ENCODE data around the gene TRPC6.
A peak's percentile ranks its signal among the peaks of the same experiment; 100 is the strongest.
"Not testable (repeated sequence)": the region's sequence is repeated elsewhere in the genome, so short reads cannot be mapped to it uniquely, and the experiment has no call there.

Gene TRPC6

GRCh38 chr11:101444164-101444563 lies 139.6 kb downstream of the TRPC6 start:
- no peaks in the 10 kb centered on the region for H3K9me3 ChIP-seq (ENCODE audit: control insufficient read depth in 1 of 2, low read length in 2 of 2)
- no peak overlapping the region for H3K9ac ChIP-seq (ENCODE audit: low read depth in 1 of 2, low read length in 2 of 2)
- H3K27ac ChIP-seq (ENCODE audit: low read depth, low read length) = no peak overlapping the region
- peaks cover 15 to 17% of the 10 kb centered on the region in 2 donors for H3K4me1 ChIP-seq (ENCODE audit: control insufficient read depth in 1 of 2, insufficient read depth in 2 of 2, low read length in 2 of 2)
- H3K27me3 ChIP-seq (ENCODE audit: control insufficient read depth in 1 of 2, insufficient read depth in 2 of 2, low read length in 2 of 2) = no peaks in the 10 kb centered on the region
- H3K4me3 ChIP-seq (ENCODE audit: low read depth in 1 of 2, low read length in 2 of 2) = peak overlapping the region; percentile 45 to 53
- no peaks in the 10 kb centered on the region for H3K36me3 ChIP-seq (ENCODE audit: control insufficient read depth in 1 of 2, insufficient read depth in 2 of 2, low read length in 2 of 2)

- Histone ChIP-seq H3K27me3 (ENCODE audit: control insufficient read depth in 1 of 2, insufficient read depth in 2 of 2, low read length in 2 of 2) (no peaks in the 10 kb centered on the region), H3K27ac (ENCODE audit: low read depth, low read length) (no peak overlapping the region), H3K9me3 (ENCODE audit: control insufficient read depth in 1 of 2, low read length in 2 of 2) (no peaks in the 10 kb centered on the region), H3K36me3 (ENCODE audit: control insufficient read depth in 1 of 2, insufficient read depth in 2 of 2, low read length in 2 of 2) (no peaks in the 10 kb centered on the region), H3K4me1 (ENCODE audit: control insufficient read depth in 1 of 2, insufficient read depth in 2 of 2, low read length in 2 of 2) (peaks cover 15 to 17% of the 10 kb centered on the region in 2 donors), H3K9ac (ENCODE audit: low read depth in 1 of 2, low read length in 2 of 2) (no peak overlapping the region), H3K4me3 (ENCODE audit: low read depth in 1 of 2, low read length in 2 of 2) (peak overlapping the region; percentile 31 to 37)
Measured at GRCh38 chr11:101442936-101443521, 140.8 kb downstream of the TRPC6 start.

- Histone ChIP-seq H3K36me3 (ENCODE audit: control insufficient read depth in 1 of 2, insufficient read depth in 2 of 2, low read length in 2 of 2) (no peaks in the 10 kb centered on the region), H3K4me1 (ENCODE audit: control insufficient read depth in 1 of 2, insufficient read depth in 2 of 2, low read length in 2 of 2) (peaks cover 15 to 17% of the 10 kb centered on the region in 2 donors), H3K9me3 (ENCODE audit: control insufficient read depth in 1 of 2, low read length in 2 of 2) (no peaks in the 10 kb centered on the region), H3K27me3 (ENCODE audit: control insufficient read depth in 1 of 2, insufficient read depth in 2 of 2, low read length in 2 of 2) (no peaks in the 10 kb centered on the region), H3K27ac (ENCODE audit: low read depth, low read length) (no peak overlapping the region), H3K4me3 (ENCODE audit: low read depth in 1 of 2, low read length in 2 of 2) (no peak overlapping the region), H3K9ac (ENCODE audit: low read depth in 1 of 2, low read length in 2 of 2) (no peak overlapping the region)
Measured at GRCh38 chr11:101442171-101442570, 141.6 kb downstream of the TRPC6 start.

- no peaks in the 10 kb centered on the region for H3K36me3 ChIP-seq (ENCODE audit: control insufficient read depth in 1 of 2, insufficient read depth in 2 of 2, low read length in 2 of 2)
- peaks cover 15 to 17% of the 10 kb centered on the region in 2 donors for H3K4me1 ChIP-seq (ENCODE audit: control insufficient read depth in 1 of 2, insufficient read depth in 2 of 2, low read length in 2 of 2)
- no peak overlapping the region for H3K27ac ChIP-seq (ENCODE audit: low read depth, low read length)
- H3K4me3 ChIP-seq (ENCODE audit: low read depth in 1 of 2, low read length in 2 of 2) = no peak overlapping the region
- H3K9me3 ChIP-seq (ENCODE audit: control insufficient read depth in 1 of 2, low read length in 2 of 2) = no peaks in the 10 kb centered on the region
- no peak overlapping the region for H3K9ac ChIP-seq (ENCODE audit: low read depth in 1 of 2, low read length in 2 of 2)
- H3K27me3 ChIP-seq (ENCODE audit: control insufficient read depth in 1 of 2, insufficient read depth in 2 of 2, low read length in 2 of 2) = no peaks in the 10 kb centered on the region
Measured at GRCh38 chr11:101441747-101442146, 142.1 kb downstream of the TRPC6 start.

- H3K9me3 ChIP-seq (ENCODE audit: control insufficient read depth in 1 of 2, low read length in 2 of 2) = no peaks in the 10 kb centered on the region
- H3K36me3 ChIP-seq (ENCODE audit: control insufficient read depth in 1 of 2, insufficient read depth in 2 of 2, low read length in 2 of 2) = no peaks in the 10 kb centered on the region
- H3K9ac ChIP-seq (ENCODE audit: low read depth in 1 of 2, low read length in 2 of 2) = no peak overlapping the region
- peaks cover 13 to 15% of the 10 kb centered on the region in 2 donors for H3K4me1 ChIP-seq (ENCODE audit: control insufficient read depth in 1 of 2, insufficient read depth in 2 of 2, low read length in 2 of 2)
- no peak overlapping the region for H3K27ac ChIP-seq (ENCODE audit: low read depth, low read length)
- H3K4me3 ChIP-seq (ENCODE audit: low read depth in 1 of 2, low read length in 2 of 2) = no peak overlapping the region
- no peaks in the 10 kb centered on the region for H3K27me3 ChIP-seq (ENCODE audit: control insufficient read depth in 1 of 2, insufficient read depth in 2 of 2, low read length in 2 of 2)
Measured at GRCh38 chr11:101439488-101439887, 144.3 kb downstream of the TRPC6 start.

GRCh38 chr11:101438708-101439107 lies 145.1 kb downstream of the TRPC6 start:
- not testable (repeated sequence) for H3K4me1 ChIP-seq (ENCODE audit: control insufficient read depth in 1 of 2, insufficient read depth in 2 of 2, low read length in 2 of 2); H3K9me3 ChIP-seq (ENCODE audit: control insufficient read depth in 1 of 2, low read length in 2 of 2); H3K27ac ChIP-seq (ENCODE audit: low read depth, low read length); H3K9ac ChIP-seq (ENCODE audit: low read depth in 1 of 2, low read length in 2 of 2); H3K4me3 ChIP-seq (ENCODE audit: low read depth in 1 of 2, low read length in 2 of 2); H3K27me3 ChIP-seq (ENCODE audit: control insufficient read depth in 1 of 2, insufficient read depth in 2 of 2, low read length in 2 of 2); H3K36me3 ChIP-seq (ENCODE audit: control insufficient read depth in 1 of 2, insufficient read depth in 2 of 2, low read length in 2 of 2)

- no peaks in the 10 kb centered on the region for H3K27me3 ChIP-seq (ENCODE audit: control insufficient read depth in 1 of 2, insufficient read depth in 2 of 2, low read length in 2 of 2)
- H3K4me3 ChIP-seq (ENCODE audit: low read depth in 1 of 2, low read length in 2 of 2) = no peak overlapping the region
- H3K4me1 ChIP-seq (ENCODE audit: control insufficient read depth in 1 of 2, insufficient read depth in 2 of 2, low read length in 2 of 2) = peaks cover 0 to 4% of the 10 kb centered on the region in 2 donors
- no peaks in the 10 kb centered on the region for H3K9me3 ChIP-seq (ENCODE audit: control insufficient read depth in 1 of 2, low read length in 2 of 2)
- H3K27ac ChIP-seq (ENCODE audit: low read depth, low read length) = no peak overlapping the region
- no peaks in the 10 kb centered on the region for H3K36me3 ChIP-seq (ENCODE audit: control insufficient read depth in 1 of 2, insufficient read depth in 2 of 2, low read length in 2 of 2)
- no peak overlapping the region for H3K9ac ChIP-seq (ENCODE audit: low read depth in 1 of 2, low read length in 2 of 2)
Measured at GRCh38 chr11:101438126-101438525, 145.7 kb downstream of the TRPC6 start.

- no peak overlapping the region for H3K4me3 ChIP-seq (ENCODE audit: low read depth in 1 of 2, low read length in 2 of 2)
Measured at GRCh38 chr11:101436511-101437142, 147.2 kb downstream of the TRPC6 start.

GRCh38 chr11:101435408-101435973 lies 148.3 kb downstream of the TRPC6 start:
- Histone ChIP-seq H3K36me3 (ENCODE audit: control insufficient read depth in 1 of 2, insufficient read depth in 2 of 2, low read length in 2 of 2) (no peaks in the 10 kb centered on the region), H3K27ac (ENCODE audit: low read depth, low read length) (no peak overlapping the region), H3K9ac (ENCODE audit: low read depth in 1 of 2, low read length in 2 of 2) (no peak overlapping the region), H3K9me3 (ENCODE audit: control insufficient read depth in 1 of 2, low read length in 2 of 2) (no peaks in the 10 kb centered on the region), H3K4me1 (ENCODE audit: control insufficient read depth in 1 of 2, insufficient read depth in 2 of 2, low read length in 2 of 2) (peaks cover 0 to 4% of the 10 kb centered on the region in 2 donors), H3K4me3 (ENCODE audit: low read depth in 1 of 2, low read length in 2 of 2) (no peak overlapping the region), H3K27me3 (ENCODE audit: control insufficient read depth in 1 of 2, insufficient read depth in 2 of 2, low read length in 2 of 2) (no peaks in the 10 kb centered on the region)

More at GRCh38 chr11:101436511-101437142, 147.2 kb downstream of the TRPC6 start:
- peaks cover 0 to 4% of the 10 kb centered on the region in 2 donors for H3K4me1 ChIP-seq (ENCODE audit: control insufficient read depth in 1 of 2, insufficient read depth in 2 of 2, low read length in 2 of 2)
- no peaks in the 10 kb centered on the region for H3K9me3 ChIP-seq (ENCODE audit: control insufficient read depth in 1 of 2, low read length in 2 of 2)
- H3K36me3 ChIP-seq (ENCODE audit: control insufficient read depth in 1 of 2, insufficient read depth in 2 of 2, low read length in 2 of 2) = no peaks in the 10 kb centered on the region
- no peak overlapping the region for H3K9ac ChIP-seq (ENCODE audit: low read depth in 1 of 2, low read length in 2 of 2)
- H3K27ac ChIP-seq (ENCODE audit: low read depth, low read length) = no peak overlapping the region
- no peaks in the 10 kb centered on the region for H3K27me3 ChIP-seq (ENCODE audit: control insufficient read depth in 1 of 2, insufficient read depth in 2 of 2, low read length in 2 of 2)

- H3K27me3 ChIP-seq (ENCODE audit: control insufficient read depth in 1 of 2, insufficient read depth in 2 of 2, low read length in 2 of 2) = no peaks in the 10 kb centered on the region
- H3K9ac ChIP-seq (ENCODE audit: low read depth in 1 of 2, low read length in 2 of 2) = no peak overlapping the region
- H3K4me3 ChIP-seq (ENCODE audit: low read depth in 1 of 2, low read length in 2 of 2) = no peak overlapping the region
- H3K4me1 ChIP-seq (ENCODE audit: control insufficient read depth in 1 of 2, insufficient read depth in 2 of 2, low read length in 2 of 2) = peaks cover 5 to 16% of the 10 kb centered on the region in 2 donors
- no peak overlapping the region for H3K27ac ChIP-seq (ENCODE audit: low read depth, low read length)
- H3K36me3 ChIP-seq (ENCODE audit: control insufficient read depth in 1 of 2, insufficient read depth in 2 of 2, low read length in 2 of 2) = no peaks in the 10 kb centered on the region
- no peaks in the 10 kb centered on the region for H3K9me3 ChIP-seq (ENCODE audit: control insufficient read depth in 1 of 2, low read length in 2 of 2)
Measured at GRCh38 chr11:101434026-101434643, 149.7 kb downstream of the TRPC6 start.

All from duodenal mucosa (tissue), 2 donors.